H9 (cell line): ENCODE results near the gene RPRD1A. TPM values are rescaled to one million over a fixed set of nuclear protein-coding genes. Genes with fewer than 3 reads are reported as not detected.

Experiments used
- DNase-seq: peaks from one replicate; pipeline ENCODE4 v3.0.0-alpha.2; 2017
- H2AFZ ChIP-seq: one replicate; pipeline ENCODE4 v1.6.1; 2013; ENCODE audit warnings: mild to moderate bottlenecking, low read length, control low read depth, moderate library complexity
- H2AK5ac ChIP-seq: 2 replicates; pipeline ENCODE4 v1.6.1; 2013; ENCODE audit warnings: low read length, control low read depth, mixed read lengths; ENCODE audit not compliant: insufficient read length
- H2BK120ac ChIP-seq: one replicate; pipeline ENCODE4 v1.6.1; 2013; ENCODE audit warnings: low read depth, mild to moderate bottlenecking, low read length, control low read depth, inconsistent platforms; ENCODE audit not compliant: poor library complexity, severe bottlenecking
- H2BK12ac ChIP-seq: 2 replicates; pipeline ENCODE4 v1.6.1; 2013; ENCODE audit warnings: low read length, control low read depth, mixed read lengths, low read depth; ENCODE audit not compliant: insufficient read length
- H2BK15ac ChIP-seq: 2 replicates; pipeline ENCODE4 v1.6.1; 2013; ENCODE audit warnings: low read depth, low read length, control low read depth
- H2BK20ac ChIP-seq: one replicate; pipeline ENCODE4 v1.6.1; 2013; ENCODE audit warnings: low read depth, mild to moderate bottlenecking, low read length, control low read depth, inconsistent platforms; ENCODE audit not compliant: poor library complexity, severe bottlenecking
- H2BK5ac ChIP-seq: 2 replicates; pipeline ENCODE4 v1.6.1; 2013; ENCODE audit warnings: low read length, control low read depth, mixed read lengths; ENCODE audit not compliant: insufficient read length
- H3K14ac ChIP-seq: 2 replicates; pipeline ENCODE4 v1.6.1; 2013; ENCODE audit warnings: low read length, control low read depth; ENCODE audit not compliant: insufficient read depth
- H3K18ac ChIP-seq: 2 replicates; pipeline ENCODE4 v1.6.1; 2013; ENCODE audit warnings: low read depth, mild to moderate bottlenecking, mixed read lengths, low read length, control low read depth; ENCODE audit not compliant: insufficient read length
- H3K23ac ChIP-seq: 2 replicates; pipeline ENCODE4 v1.6.1; 2013; ENCODE audit warnings: low read length, control low read depth, mixed read lengths, low read depth; ENCODE audit not compliant: insufficient read length
- H3K23me2 ChIP-seq: 2 replicates; pipeline ENCODE4 v1.6.1; 2013; ENCODE audit warnings: low read depth, mild to moderate bottlenecking, mixed read lengths, low read length, control low read depth; ENCODE audit not compliant: insufficient read length, poor library complexity, severe bottlenecking
- H3K27ac ChIP-seq: 2 replicates; pipeline ENCODE4 v1.5.1; 2013; ENCODE audit warnings: low read length, control low read depth, mixed read lengths, low read depth; ENCODE audit not compliant: insufficient read length
- H3K27me3 ChIP-seq: 2 replicates; pipeline ENCODE4 v1.6.1; 2013; ENCODE audit warnings: low read length, control low read depth, inconsistent platforms; ENCODE audit not compliant: insufficient read depth
- H3K4ac ChIP-seq: 2 replicates; pipeline ENCODE4 v1.6.1; 2013; ENCODE audit warnings: low read depth, mild to moderate bottlenecking, control low read depth, inconsistent platforms, low read length, moderate library complexity
- H3K4me1 ChIP-seq: 2 replicates; pipeline ENCODE4 v1.6.1; 2013; ENCODE audit warnings: low read length, control low read depth, inconsistent platforms; ENCODE audit not compliant: insufficient read depth
- H3K4me2 ChIP-seq: 2 replicates; pipeline ENCODE4 v1.6.1; 2013; ENCODE audit warnings: low read length, control low read depth, mixed read lengths; ENCODE audit not compliant: insufficient read length, insufficient read depth
- H3K56ac ChIP-seq: 2 replicates; pipeline ENCODE4 v1.6.1; 2013; ENCODE audit warnings: low read depth, mild to moderate bottlenecking, mixed read lengths, low read length, control low read depth; ENCODE audit not compliant: insufficient read length
- H3K79me1 ChIP-seq: 2 replicates; pipeline ENCODE4 v1.6.1; 2013; ENCODE audit warnings: low read depth, mild to moderate bottlenecking, moderate library complexity, low read length, control low read depth, inconsistent platforms; ENCODE audit not compliant: insufficient read depth, poor library complexity, severe bottlenecking
- H3K79me2 ChIP-seq: 2 replicates; pipeline ENCODE4 v1.6.1; 2013; ENCODE audit warnings: low read length, control low read depth, inconsistent platforms; ENCODE audit not compliant: insufficient read depth
- H3K9ac ChIP-seq: 2 replicates; pipeline ENCODE4 v1.6.1; 2013; ENCODE audit warnings: low read length, control low read depth, mixed read lengths; ENCODE audit not compliant: insufficient read length; ENCODE audit errors: extremely low read depth
- H3K9me3 ChIP-seq: one replicate; pipeline ENCODE4 v1.6.1; 2013; ENCODE audit warnings: low read depth, low read length, inconsistent platforms; ENCODE audit not compliant: control insufficient read depth
- H3T11ph ChIP-seq: one replicate; pipeline ENCODE4 v1.6.1; 2013; ENCODE audit warnings: mild to moderate bottlenecking, low read length, control low read depth, inconsistent platforms
- H4K20me1 ChIP-seq: one replicate; pipeline ENCODE4 v1.6.1; 2013; ENCODE audit not compliant: control insufficient read depth, insufficient read length, insufficient read depth
- H4K5ac ChIP-seq: 2 replicates; pipeline ENCODE4 v1.6.1; 2013; ENCODE audit warnings: low read depth, mild to moderate bottlenecking, mixed read lengths, low read length, control low read depth; ENCODE audit not compliant: insufficient read length
- H4K8ac ChIP-seq: replicated peaks from 2 replicates; pipeline ENCODE4 v1.6.1; 2013; ENCODE audit warnings: low read length, control low read depth, mixed read lengths, low read depth; ENCODE audit not compliant: insufficient read length
- H4K91ac ChIP-seq: 2 replicates; pipeline ENCODE4 v1.6.1; 2013; ENCODE audit warnings: low read depth, mild to moderate bottlenecking, moderate library complexity, mixed read lengths, low read length, control low read depth; ENCODE audit not compliant: insufficient read length
- H3K27ac Mint-ChIP-seq, 3 experiments: 2 replicates in 2 of 3; 3 replicates in 1 of 3; pipeline ENCODE4 v1.8.0; 2020 to 2021; ENCODE audit warnings: mixed read lengths in 3 of 3, mild to moderate bottlenecking in 1 of 3, moderate library complexity in 1 of 3
- H3K27me3 Mint-ChIP-seq: 2 replicates; pipeline ENCODE4 v1.8.0; 2021; ENCODE audit warnings: low read depth, mild to moderate bottlenecking, moderate library complexity, mixed read lengths
- H3K36me3 Mint-ChIP-seq, 3 experiments: 2 replicates in 2 of 3; 3 replicates in 1 of 3; pipeline ENCODE4 v1.8.0; 2020 to 2021; ENCODE audit warnings: low read depth in 3 of 3, mixed read lengths in 3 of 3; ENCODE audit not compliant: insufficient read depth in 1 of 3
- H3K4me1 Mint-ChIP-seq, 2 experiments: 2 replicates each; pipeline ENCODE4 v1.8.0; 2020; ENCODE audit warnings: mixed read lengths in 2 of 2
- H3K4me3 Mint-ChIP-seq, 2 experiments: 2 replicates in 1 of 2; 3 replicates in 1 of 2; pipeline ENCODE4 v1.8.0; 2020 to 2021; ENCODE audit warnings: mild to moderate bottlenecking in 2 of 2, mixed read lengths in 2 of 2, moderate library complexity in 1 of 2
- H3K9me3 Mint-ChIP-seq, 2 experiments: 2 replicates in 1 of 2; 3 replicates in 1 of 2; pipeline ENCODE4 v1.8.0; 2020; ENCODE audit warnings: mild to moderate bottlenecking in 2 of 2, mixed read lengths in 2 of 2, moderate library complexity in 1 of 2
- CTCF ChIP-seq: fragments of 200-600 bp; sonication (generic); conservative IDR thresholded peaks from 3 replicates; pipeline ENCODE4 v1.8.0; 2021; ENCODE audit warnings: antibody characterized with exemption, mild to moderate bottlenecking
- WGBS: extraction: QIAGEN DNeasy Blood & Tissue Kit; methylation state at CpG from one replicate; pipeline ENCODE4 v1.1.7; 2013; ENCODE audit warnings: missing lambda C conversion rate, low lambda C conversion rate, mixed read lengths; ENCODE audit not compliant: insufficient read length; ENCODE audit errors: extremely low coverage; 5-methylcytosine and 5-hydroxymethylcytosine counted together
- total RNA-seq: library from RNA; stranded (reverse); gene quantifications from 2 replicates; pipeline ENCODE4 v1.2.1, GENCODE V29; 2021

Gene RPRD1A
- total RNA-seq, 1 experiment from 2014 or later = 107 TPM

DNA sequence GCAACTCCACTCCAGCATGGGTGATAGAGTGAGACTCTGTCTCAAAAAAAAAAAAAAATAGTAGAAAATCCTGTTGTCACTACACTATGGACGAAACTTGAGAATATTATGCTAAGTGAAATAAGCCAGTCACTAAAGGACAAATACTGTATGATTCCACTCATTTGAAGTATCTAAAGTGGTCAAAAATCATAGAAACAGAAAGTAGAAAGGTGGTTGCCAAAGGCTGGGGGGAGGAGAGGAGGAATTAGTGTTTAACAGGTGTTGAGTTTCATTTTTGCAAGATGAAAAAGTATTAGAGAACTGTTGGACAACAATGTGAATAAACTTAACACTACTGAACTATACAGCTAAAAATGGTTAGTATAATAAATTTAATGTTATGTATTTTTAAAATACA lies 113.7 kb downstream of the RPRD1A start:
- Histone ChIP-seq H2BK15ac (no peak overlapping the region), H3K4me2 (no peak overlapping the region), H3K79me2 (peaks cover 4% of the 10 kb centered on the region; the same call in 1 of the 2 replicates), H3K79me1 (no peaks in the 10 kb centered on the region), H3T11ph (no peak overlapping the region), H3K23ac (no peak overlapping the region), H3K4me1 (no peaks in the 10 kb centered on the region), H4K5ac (no peak overlapping the region), H3K4ac (no peak overlapping the region), H2BK12ac (no peak overlapping the region), H4K8ac (no peak overlapping the region), H3K23me2 (peaks cover 9% of the 10 kb centered on the region), H2AK5ac (no peak overlapping the region), H3K18ac (no peak overlapping the region), H2BK120ac (no peak overlapping the region), H3K27me3 (no peaks in the 10 kb centered on the region), H3K9me3 (no peaks in the 10 kb centered on the region), H4K20me1 (no peaks in the 10 kb centered on the region), H3K14ac (no peak overlapping the region), H3K9ac (no peak overlapping the region), H3K56ac (no peak overlapping the region), H2BK20ac (no peak overlapping the region), H2AFZ (no peak overlapping the region), H4K91ac (no peak overlapping the region), H3K27ac (no peak overlapping the region), H2BK5ac (no peak overlapping the region)
- Mint-ChIP-seq H3K36me3 (peaks cover 2 to 13% (median 5%) of the 10 kb centered on the region in 3 experiments; a peak in 6 of 7 replicates), H3K4me1 (peaks cover 16% of the 10 kb centered on the region in 2 experiments), H3K27ac (no peak overlapping the region), H3K4me3 (no peak overlapping the region), H3K27me3 (no peaks in the 10 kb centered on the region; the same call in 1 of the 2 replicates), H3K9me3 (peaks cover 11 to 21% of the 10 kb centered on the region in 2 experiments; a peak in 4 of 5 replicates)
- no peak for DNase-seq
- no CpG with 5 or more reads among the region's 1 CpG for WGBS
- no peak for TF ChIP-seq CTCF
